Testis (tissue), 2 donors: ENCODE data around the gene EDN3.

Experiments used
- POLR2A ChIP-seq: fragments of 450-650 bp; IDR thresholded peaks from one replicate; pipeline ENCODE4 v1.6.1; 2017; ENCODE audit warnings: antibody characterized with exemption, mild to moderate bottlenecking, moderate library complexity
- TF ChIP-seq, protein P1 (sequence below), 3 experiments: fragments of 450-650 bp in 2 of 3; fragments of 200-600 bp in 1 of 3; sonication (generic) in 1 of 3; IDR thresholded peaks; one replicate each; pipeline ENCODE4 v1.5.1; 2016 to 2019; ENCODE audit warnings: antibody characterized with exemption in 3 of 3, mild to moderate bottlenecking in 2 of 3, moderate library complexity in 1 of 3

- TF ChIP-seq, protein P1, sequence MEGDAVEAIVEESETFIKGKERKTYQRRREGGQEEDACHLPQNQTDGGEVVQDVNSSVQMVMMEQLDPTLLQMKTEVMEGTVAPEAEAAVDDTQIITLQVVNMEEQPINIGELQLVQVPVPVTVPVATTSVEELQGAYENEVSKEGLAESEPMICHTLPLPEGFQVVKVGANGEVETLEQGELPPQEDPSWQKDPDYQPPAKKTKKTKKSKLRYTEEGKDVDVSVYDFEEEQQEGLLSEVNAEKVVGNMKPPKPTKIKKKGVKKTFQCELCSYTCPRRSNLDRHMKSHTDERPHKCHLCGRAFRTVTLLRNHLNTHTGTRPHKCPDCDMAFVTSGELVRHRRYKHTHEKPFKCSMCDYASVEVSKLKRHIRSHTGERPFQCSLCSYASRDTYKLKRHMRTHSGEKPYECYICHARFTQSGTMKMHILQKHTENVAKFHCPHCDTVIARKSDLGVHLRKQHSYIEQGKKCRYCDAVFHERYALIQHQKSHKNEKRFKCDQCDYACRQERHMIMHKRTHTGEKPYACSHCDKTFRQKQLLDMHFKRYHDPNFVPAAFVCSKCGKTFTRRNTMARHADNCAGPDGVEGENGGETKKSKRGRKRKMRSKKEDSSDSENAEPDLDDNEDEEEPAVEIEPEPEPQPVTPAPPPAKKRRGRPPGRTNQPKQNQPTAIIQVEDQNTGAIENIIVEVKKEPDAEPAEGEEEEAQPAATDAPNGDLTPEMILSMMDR (IDR thresholded peaks at IDR 0.05): no peak
- TF ChIP-seq POLR2A: no peak
Observed at GRCh38 chr20:59328071-59328470, 27.7 kb downstream of the EDN3 start.
